Stomach (tissue), 9 donors: ENCODE data around the gene METTL25. TPM values are rescaled to one million over a fixed set of nuclear protein-coding genes. Genes with fewer than 3 reads are reported as not detected.

Source experiments
- DNase-seq, 2 donors: peaks; one replicate each; pipeline versions ENCODE4 v3.0.0 to v3.0.0-alpha.2; 2013 to 2019
- H3K27ac ChIP-seq, 5 donors: fragments of 200-600 bp in 4 of 5; sonication (generic) in 4 of 5; one replicate each; pipeline ENCODE4 v1.5.1; 2013 to 2019; ENCODE audit warnings: mild to moderate bottlenecking in 1 of 5, moderate library complexity in 1 of 5
- H3K27me3 ChIP-seq, 3 donors: fragments of 200-600 bp; sonication (generic); one replicate each; pipeline ENCODE4 v1.5.1; 2017 to 2019; ENCODE audit warnings: mixed run types in 1 of 3
- H3K36me3 ChIP-seq, 4 donors: fragments of 200-600 bp; sonication (generic); 1 replicate in 3 of 4; 2 replicates in 1 of 4; pipeline ENCODE4 v1.5.1; 2016 to 2019
- H3K4me1 ChIP-seq, 4 donors: fragments of 200-600 bp; sonication (generic); one replicate each; pipeline ENCODE4 v1.5.1; 2016 to 2019
- H3K4me3 ChIP-seq, 4 donors: fragments of 200-600 bp; sonication (generic) in 3 of 4; one replicate each; pipeline ENCODE4 v1.5.1; 2016 to 2019; ENCODE audit warnings: mild to moderate bottlenecking in 1 of 4
- H3K9me3 ChIP-seq, 4 donors: fragments of 200-600 bp; sonication (generic); one replicate each; pipeline ENCODE4 v1.5.1; 2016 to 2019
- EP300 ChIP-seq: sonication (generic); formaldehyde crosslinking; IDR thresholded peaks from one replicate; pipeline ENCODE4 v1.6.1; 2017; ENCODE audit warnings: antibody characterized with exemption
- POLR2A ChIP-seq, 4 donors: fragments of 450-650 bp; IDR thresholded peaks; one replicate each; pipeline ENCODE4 v1.6.1; 2016; ENCODE audit warnings: antibody characterized with exemption in 4 of 4, control low read depth in 2 of 4, mild to moderate bottlenecking in 1 of 4, moderate library complexity in 1 of 4
- POLR2AphosphoS5 ChIP-seq, 3 donors: sonication (generic); formaldehyde crosslinking; IDR thresholded peaks; one replicate each; pipeline ENCODE4 v1.6.1; 2016; ENCODE audit warnings: antibody characterized with exemption in 3 of 3
- WGBS, 5 donors: extraction: QIAGEN DNeasy Blood & Tissue Kit in 3 of 5; methylation state at CpG; one replicate each; pipeline versions ENCODE4 v1.1.5 to v1.1.7; 2013 to 2018; 5-methylcytosine and 5-hydroxymethylcytosine counted together
- intact Hi-C: fragments of 100-400 bp; cut with DNase I; formaldehyde crosslinking; loops from one replicate; pipeline ENCODE4 v1.15.1; 2023; ENCODE audit warnings: low total_unique reads
- polyA plus RNA-seq, 3 donors: library from polyadenylated mRNA; stranded (reverse); fragments of 200-250 nt; gene quantifications; one replicate each; pipeline ENCODE4 v1.2.3, GENCODE V29; 2013
- total RNA-seq, 5 donors: library from RNA; depleted of rRNA; stranded (reverse); fragments of >200 nt; gene quantifications; one replicate each; pipeline versions ENCODE4 v1.1.0 to v1.2.3, GENCODE V29; 2014 to 2016
- TF ChIP-seq, protein P1 (sequence below), 7 experiments: fragments of 450-650 bp in 4 of 7; fragments of 200-600 bp in 3 of 7; sonication (generic) in 3 of 7; IDR thresholded peaks; one replicate each; pipeline ENCODE4 v1.5.1; 2016 to 2019; ENCODE audit warnings: antibody characterized with exemption in 7 of 7, control low read depth in 2 of 7, mild to moderate bottlenecking in 1 of 7
- donor health status: healthy with polysubstance abuse.
- donor health status: Bipolar disorder and iron deficiency.
- donor health status: healthy.

METTL25 gene
- total and polyA plus RNA-seq, 8 donors, result 3.5 to 26.4 (median 10.1) TPM

DNA sequence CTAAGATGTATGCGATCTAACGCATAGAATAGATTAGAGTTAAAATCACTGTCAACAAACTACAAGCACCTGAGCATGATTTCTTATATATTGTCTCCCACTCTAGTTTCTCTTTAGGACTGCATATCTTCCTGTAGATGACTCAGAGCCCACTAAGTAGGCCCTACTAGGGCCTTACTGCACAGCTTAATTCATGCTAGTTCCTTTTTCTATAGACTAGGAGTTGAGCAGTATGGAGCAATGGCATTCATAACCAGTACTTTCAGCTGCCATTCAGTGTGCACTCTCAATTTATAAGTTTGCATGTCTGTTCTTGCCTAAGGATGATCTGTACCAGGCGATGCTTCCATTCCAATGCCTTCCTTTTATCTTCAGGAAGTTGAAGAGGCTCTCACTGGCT is 103.5 kb downstream of the METTL25 start:
- no peaks in the 10 kb centered on the region for H3K27me3 ChIP-seq
- H3K27ac ChIP-seq, result no peak overlapping the region
- DNase-seq, result no peak
- H3K36me3 ChIP-seq, result peaks cover 0 to 40% (median 27%) of the 10 kb centered on the region in 4 donors
- 63 to 82% (median 67%) methylated on average over 3 of the region's 3 CpGs for WGBS, 5 donors
- H3K9me3 ChIP-seq, result no peaks in the 10 kb centered on the region
- H3K4me3 ChIP-seq, result no peak overlapping the region
- no peak for TF ChIP-seq POLR2A (IDR thresholded peaks at IDR 0.05)
- TF ChIP-seq, protein P1, sequence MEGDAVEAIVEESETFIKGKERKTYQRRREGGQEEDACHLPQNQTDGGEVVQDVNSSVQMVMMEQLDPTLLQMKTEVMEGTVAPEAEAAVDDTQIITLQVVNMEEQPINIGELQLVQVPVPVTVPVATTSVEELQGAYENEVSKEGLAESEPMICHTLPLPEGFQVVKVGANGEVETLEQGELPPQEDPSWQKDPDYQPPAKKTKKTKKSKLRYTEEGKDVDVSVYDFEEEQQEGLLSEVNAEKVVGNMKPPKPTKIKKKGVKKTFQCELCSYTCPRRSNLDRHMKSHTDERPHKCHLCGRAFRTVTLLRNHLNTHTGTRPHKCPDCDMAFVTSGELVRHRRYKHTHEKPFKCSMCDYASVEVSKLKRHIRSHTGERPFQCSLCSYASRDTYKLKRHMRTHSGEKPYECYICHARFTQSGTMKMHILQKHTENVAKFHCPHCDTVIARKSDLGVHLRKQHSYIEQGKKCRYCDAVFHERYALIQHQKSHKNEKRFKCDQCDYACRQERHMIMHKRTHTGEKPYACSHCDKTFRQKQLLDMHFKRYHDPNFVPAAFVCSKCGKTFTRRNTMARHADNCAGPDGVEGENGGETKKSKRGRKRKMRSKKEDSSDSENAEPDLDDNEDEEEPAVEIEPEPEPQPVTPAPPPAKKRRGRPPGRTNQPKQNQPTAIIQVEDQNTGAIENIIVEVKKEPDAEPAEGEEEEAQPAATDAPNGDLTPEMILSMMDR (IDR thresholded peaks at IDR 0.05), result no peak
- H3K4me1 ChIP-seq, result no peaks in the 10 kb centered on the region
- intact Hi-C loops, result no loop called here

DNA sequence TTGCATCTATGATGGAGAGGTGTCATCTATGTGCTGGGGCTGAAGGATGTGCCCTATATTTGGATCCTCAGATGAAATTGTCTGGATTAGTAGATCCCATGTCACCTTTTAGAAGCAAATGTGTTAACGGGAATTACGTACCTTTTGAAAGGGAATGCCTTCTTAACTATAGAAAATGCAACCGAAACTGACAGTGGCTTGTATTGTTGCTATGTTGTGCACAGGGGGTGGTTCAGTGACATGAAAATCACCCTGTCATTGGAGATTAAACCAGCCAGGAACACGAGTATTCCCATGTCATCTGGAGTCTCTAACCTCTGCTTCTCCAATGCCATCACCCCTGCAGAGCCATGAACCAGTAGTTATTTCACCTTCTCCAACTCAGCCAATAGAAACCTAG is 110.2 kb downstream of the METTL25 start:
- Histone ChIP-seq H3K27me3 (no peaks in the 10 kb centered on the region), H3K4me1 (no peaks in the 10 kb centered on the region), H3K27ac (no peak overlapping the region), H3K36me3 (peaks cover 3 to 34% (median 23%) of the 10 kb centered on the region in 4 donors), H3K9me3 (peaks cover 0 to 6% (median 2%) of the 10 kb centered on the region in 4 donors), H3K4me3 (no peak overlapping the region)
- no peak for DNase-seq
- intact Hi-C loops, result no loop called here
- WGBS, 5 donors, result 87 to 97% (median 95%) methylated on average over 4 of the region's 4 CpGs
- no peak for TF ChIP-seq EP300
- no peak for TF ChIP-seq POLR2AphosphoS5 (IDR thresholded peaks at IDR 0.05)
- TF ChIP-seq, protein P1 (IDR thresholded peaks at IDR 0.05), result no peak
- TF ChIP-seq POLR2A (IDR thresholded peaks at IDR 0.05), result no peak

DNA sequence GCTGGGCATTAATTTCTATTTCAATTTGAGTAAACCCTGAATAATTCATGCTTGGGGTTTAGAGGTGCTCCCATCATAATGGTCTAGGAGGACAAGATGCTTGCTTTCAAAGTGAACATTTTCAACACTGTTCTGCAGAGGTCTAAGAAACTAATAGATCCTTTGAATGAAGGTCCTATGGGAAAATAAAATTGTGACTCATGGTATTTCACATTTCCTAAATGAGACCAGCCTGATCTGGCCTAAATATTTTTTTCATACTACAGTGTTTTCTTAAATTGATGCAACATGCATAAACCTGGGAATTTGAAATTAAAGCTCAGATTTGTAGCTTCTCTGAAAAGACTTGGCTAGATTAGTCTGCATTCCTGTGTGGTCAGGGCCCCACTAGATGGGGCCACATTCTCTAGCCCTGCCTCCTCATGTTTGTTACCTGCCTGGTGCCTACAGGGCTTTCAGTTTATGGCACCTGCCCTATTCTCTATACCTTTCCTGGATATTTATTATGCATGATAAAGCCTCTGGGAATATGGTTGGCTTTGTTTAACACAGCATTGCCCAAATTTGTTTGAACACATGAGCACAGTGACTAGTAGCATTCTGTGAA is 112.7 kb downstream of the METTL25 start:
- TF ChIP-seq POLR2A (IDR thresholded peaks at IDR 0.05) (no peak), POLR2AphosphoS5 (IDR thresholded peaks at IDR 0.05) (no peak), EP300 (no peak)
- TF ChIP-seq, protein P1 (IDR thresholded peaks at IDR 0.05), result no peak
- peaks cover 3 to 46% (median 35%) of the 10 kb centered on the region in 4 donors for H3K36me3 ChIP-seq
- peaks cover 0 to 6% (median 2%) of the 10 kb centered on the region in 4 donors for H3K9me3 ChIP-seq
- no peak overlapping the region for H3K4me3 ChIP-seq
- intact Hi-C loops, result no loop called here
- DNase-seq, result no peak
- H3K4me1 ChIP-seq, result no peaks in the 10 kb centered on the region
- H3K27ac ChIP-seq, result no peak overlapping the region
- no peaks in the 10 kb centered on the region for H3K27me3 ChIP-seq

DNA sequence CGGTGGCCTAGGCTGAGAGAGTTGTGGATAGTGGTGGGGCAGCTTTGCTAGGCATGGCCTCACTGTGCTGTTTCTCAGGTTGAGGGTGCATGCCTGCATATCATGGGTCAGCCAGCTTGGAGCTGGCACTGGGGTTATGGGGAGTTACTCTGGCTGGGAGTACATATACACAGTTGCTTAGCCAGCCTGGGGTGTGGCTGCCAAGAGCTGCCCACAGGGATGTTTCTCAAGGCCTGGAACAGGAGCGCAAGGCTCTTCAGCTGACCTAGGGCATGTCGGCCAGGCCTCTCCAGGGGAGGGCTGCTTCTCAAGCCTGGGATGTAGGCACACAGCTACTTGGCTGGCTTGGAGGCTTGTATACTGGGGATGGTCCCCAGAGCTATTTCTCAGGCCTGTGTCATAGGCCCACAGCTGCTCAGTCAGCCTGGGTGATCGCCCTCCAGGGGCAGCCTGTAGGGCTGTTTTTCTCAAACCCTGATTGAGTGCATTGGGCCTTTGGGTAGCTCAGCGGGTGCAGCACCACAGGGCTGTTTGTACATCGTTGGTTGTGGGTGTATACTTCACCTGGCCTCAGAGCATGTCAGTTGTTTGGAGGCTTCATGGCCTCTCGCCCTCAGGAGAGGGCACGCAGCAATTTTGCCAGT is 114.9 kb downstream of the METTL25 start:
- Histone ChIP-seq H3K9me3 (peaks cover 0 to 6% (median 2%) of the 10 kb centered on the region in 4 donors), H3K36me3 (peaks cover 3 to 51% (median 37%) of the 10 kb centered on the region in 4 donors), H3K4me1 (no peaks in the 10 kb centered on the region), H3K27ac (no peak overlapping the region), H3K27me3 (no peaks in the 10 kb centered on the region), H3K4me3 (no peak overlapping the region)
- intact Hi-C loops, result no loop called here
- no peak for TF ChIP-seq EP300
- TF ChIP-seq POLR2A (IDR thresholded peaks at IDR 0.05), result no peak
- TF ChIP-seq, protein P1 (IDR thresholded peaks at IDR 0.05), result no peak
- TF ChIP-seq POLR2AphosphoS5 (IDR thresholded peaks at IDR 0.05), result no peak
- WGBS, 5 donors, result 93 to 99% (median 96%) methylated on average over 6 to 8 of the region's 8 CpGs
- no peak for DNase-seq
